ENCODE measurements around the gene CDC42EP4.

Gene CDC42EP4

GRCh38 chr17:73250851-73251640 is 60.8 kb downstream of the CDC42EP4 start:
- TF ChIP-seq, protein P1, sequence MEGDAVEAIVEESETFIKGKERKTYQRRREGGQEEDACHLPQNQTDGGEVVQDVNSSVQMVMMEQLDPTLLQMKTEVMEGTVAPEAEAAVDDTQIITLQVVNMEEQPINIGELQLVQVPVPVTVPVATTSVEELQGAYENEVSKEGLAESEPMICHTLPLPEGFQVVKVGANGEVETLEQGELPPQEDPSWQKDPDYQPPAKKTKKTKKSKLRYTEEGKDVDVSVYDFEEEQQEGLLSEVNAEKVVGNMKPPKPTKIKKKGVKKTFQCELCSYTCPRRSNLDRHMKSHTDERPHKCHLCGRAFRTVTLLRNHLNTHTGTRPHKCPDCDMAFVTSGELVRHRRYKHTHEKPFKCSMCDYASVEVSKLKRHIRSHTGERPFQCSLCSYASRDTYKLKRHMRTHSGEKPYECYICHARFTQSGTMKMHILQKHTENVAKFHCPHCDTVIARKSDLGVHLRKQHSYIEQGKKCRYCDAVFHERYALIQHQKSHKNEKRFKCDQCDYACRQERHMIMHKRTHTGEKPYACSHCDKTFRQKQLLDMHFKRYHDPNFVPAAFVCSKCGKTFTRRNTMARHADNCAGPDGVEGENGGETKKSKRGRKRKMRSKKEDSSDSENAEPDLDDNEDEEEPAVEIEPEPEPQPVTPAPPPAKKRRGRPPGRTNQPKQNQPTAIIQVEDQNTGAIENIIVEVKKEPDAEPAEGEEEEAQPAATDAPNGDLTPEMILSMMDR (IDR thresholded peaks at IDR 0.05; ENCODE audit: borderline replicate concordance, insufficient read depth, low read depth, low read length) = no peak
- H3K4me3 ChIP-seq (ENCODE audit: low read depth, low read length) = no peak overlapping the region

DNA sequence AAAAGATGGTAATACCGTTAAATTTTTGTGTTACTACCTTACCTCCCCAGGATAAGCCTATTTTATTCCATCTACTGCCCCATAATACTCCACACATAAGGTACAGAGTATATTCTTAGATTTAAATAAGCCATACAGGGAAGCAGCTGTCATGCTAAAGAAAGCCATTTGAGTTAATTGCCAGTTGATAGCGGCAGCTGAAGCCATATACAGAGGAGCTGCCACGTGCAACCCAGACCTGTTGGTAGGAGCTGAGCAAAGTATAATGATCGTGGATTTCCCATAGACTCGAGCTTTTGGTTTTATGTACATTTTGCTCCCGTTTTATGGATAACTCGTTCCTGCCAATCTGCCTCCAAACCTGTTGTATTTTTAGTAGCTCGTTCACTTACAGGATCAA is 62.1 kb downstream of the CDC42EP4 start:
- TF ChIP-seq, protein P1 (IDR thresholded peaks at IDR 0.05; ENCODE audit: borderline replicate concordance, insufficient read depth, low read depth, low read length) = no peak

GRCh38 chr17:73248532-73248931 is 63.3 kb downstream of the CDC42EP4 start:
- TF ChIP-seq, protein P1 (IDR thresholded peaks at IDR 0.05; ENCODE audit: borderline replicate concordance, insufficient read depth, low read depth, low read length) = no peak
- H3K4me3 ChIP-seq (ENCODE audit: low read depth, low read length) = no peak overlapping the region

More for the DNA sequence above, 62.1 kb downstream of the CDC42EP4 start:
- H3K4me3 ChIP-seq (ENCODE audit: low read depth, low read length) = no peak overlapping the region

DNA sequence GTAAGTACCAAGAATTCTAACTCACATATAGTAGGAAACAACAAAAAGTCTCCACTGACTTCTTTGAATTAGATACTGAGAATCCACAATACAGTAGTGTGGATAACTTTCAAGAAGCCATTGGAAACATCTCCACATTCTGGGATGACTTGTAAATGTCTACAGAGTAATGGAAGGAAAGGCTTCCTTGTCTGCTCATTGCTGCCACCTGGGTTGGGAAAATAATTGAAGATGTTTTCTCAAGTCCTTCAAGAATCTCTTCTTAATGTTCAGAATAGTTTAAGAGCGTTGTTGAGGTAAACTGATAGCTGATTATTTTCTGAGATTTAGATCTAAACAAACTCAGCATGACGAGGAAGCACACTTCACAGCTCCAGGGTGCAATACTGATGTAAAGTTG is 64.1 kb downstream of the CDC42EP4 start:
- H3K4me3 ChIP-seq (ENCODE audit: low read depth, low read length) = no peak overlapping the region
- TF ChIP-seq, protein P1 (IDR thresholded peaks at IDR 0.05; ENCODE audit: borderline replicate concordance, insufficient read depth, low read depth, low read length) = no peak

DNA sequence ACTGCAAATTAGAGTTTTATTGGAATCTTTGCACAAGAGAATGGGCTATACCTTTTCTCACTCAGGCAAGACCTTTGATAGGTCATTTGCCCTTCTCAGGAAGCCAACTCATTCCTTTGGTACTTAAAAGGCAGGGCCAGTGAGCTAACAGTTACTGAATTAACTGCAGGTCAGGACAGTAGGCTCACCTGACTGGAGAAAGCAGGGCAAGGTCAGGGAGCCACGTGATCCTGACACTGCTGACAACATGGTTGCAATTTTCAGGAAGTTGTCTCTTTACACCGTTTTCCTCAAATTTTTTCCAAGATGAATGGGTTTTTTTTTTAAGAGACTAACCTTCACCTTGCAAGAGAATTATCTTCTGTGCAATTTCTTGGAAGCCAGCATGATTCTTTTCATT is 71.2 kb downstream of the CDC42EP4 start:
- no peak overlapping the region for H3K4me3 ChIP-seq (ENCODE audit: low read depth, low read length)
- TF ChIP-seq, protein P1 (IDR thresholded peaks at IDR 0.05; ENCODE audit: borderline replicate concordance, insufficient read depth, low read depth, low read length) = no peak

- TF ChIP-seq, protein P1 (IDR thresholded peaks at IDR 0.05; ENCODE audit: borderline replicate concordance, insufficient read depth, low read depth, low read length) = no peak
- H3K4me3 ChIP-seq (ENCODE audit: low read depth, low read length) = no peak overlapping the region
Measured at GRCh38 chr17:73237714-73238113, 74.1 kb downstream of the CDC42EP4 start.

GRCh38 chr17:73234736-73235135 is 77.1 kb downstream of the CDC42EP4 start:
- no peak overlapping the region for H3K4me3 ChIP-seq (ENCODE audit: low read depth, low read length)
- TF ChIP-seq, protein P1 (IDR thresholded peaks at IDR 0.05; ENCODE audit: borderline replicate concordance, insufficient read depth, low read depth, low read length) = no peak
